GM18951 (cell line): ENCODE data around the gene CNN2.

ENCODE experiments used
- POLR2A ChIP-seq: IDR thresholded peaks from 4 replicates; pipeline ENCODE4 v1.6.1; 2011; ENCODE audit warnings: mild to moderate bottlenecking; ENCODE audit not compliant: insufficient read length, insufficient read depth; ENCODE audit errors: extremely low read depth
- in situ Hi-C: fragments of 300-500 bp; cut with MboI; formaldehyde crosslinking; loops from one replicate; pipeline ENCODE4 v1.12.0; 2022; ENCODE audit warnings: low sequenced_read_pairs, mixed read lengths, inconsistent platforms; ENCODE audit not compliant: unreplicated experiment

The CNN2 gene

DNA sequence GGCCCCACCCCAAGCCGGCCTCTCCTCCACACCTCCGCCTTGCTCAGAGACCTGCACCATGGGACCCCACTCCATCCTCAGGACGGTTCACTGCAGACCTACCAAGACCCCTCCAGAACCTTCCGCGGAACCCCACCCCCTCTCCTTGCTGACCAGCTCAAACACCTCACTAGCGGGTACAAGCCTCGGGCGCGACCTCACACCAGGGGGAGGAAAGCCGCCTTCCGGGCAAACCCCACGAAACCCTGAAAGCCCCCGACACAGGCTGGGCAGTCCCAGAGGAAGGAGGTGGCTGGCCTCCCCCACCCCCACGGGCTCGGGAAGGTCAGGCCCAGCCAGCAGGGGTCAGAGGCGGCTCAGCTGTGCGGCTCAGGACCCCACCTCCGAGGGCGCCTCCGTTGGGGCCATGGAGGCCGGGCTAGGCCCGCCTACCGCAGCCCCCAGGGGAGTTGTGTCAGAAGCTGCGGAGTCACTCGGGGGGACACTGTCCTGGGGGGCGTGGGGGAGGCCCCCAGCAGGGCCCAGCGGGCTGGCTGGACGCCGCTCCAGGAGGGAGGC lies 16.3 kb upstream of the CNN2 start:
- in situ Hi-C loops, result no loop called here

DNA sequence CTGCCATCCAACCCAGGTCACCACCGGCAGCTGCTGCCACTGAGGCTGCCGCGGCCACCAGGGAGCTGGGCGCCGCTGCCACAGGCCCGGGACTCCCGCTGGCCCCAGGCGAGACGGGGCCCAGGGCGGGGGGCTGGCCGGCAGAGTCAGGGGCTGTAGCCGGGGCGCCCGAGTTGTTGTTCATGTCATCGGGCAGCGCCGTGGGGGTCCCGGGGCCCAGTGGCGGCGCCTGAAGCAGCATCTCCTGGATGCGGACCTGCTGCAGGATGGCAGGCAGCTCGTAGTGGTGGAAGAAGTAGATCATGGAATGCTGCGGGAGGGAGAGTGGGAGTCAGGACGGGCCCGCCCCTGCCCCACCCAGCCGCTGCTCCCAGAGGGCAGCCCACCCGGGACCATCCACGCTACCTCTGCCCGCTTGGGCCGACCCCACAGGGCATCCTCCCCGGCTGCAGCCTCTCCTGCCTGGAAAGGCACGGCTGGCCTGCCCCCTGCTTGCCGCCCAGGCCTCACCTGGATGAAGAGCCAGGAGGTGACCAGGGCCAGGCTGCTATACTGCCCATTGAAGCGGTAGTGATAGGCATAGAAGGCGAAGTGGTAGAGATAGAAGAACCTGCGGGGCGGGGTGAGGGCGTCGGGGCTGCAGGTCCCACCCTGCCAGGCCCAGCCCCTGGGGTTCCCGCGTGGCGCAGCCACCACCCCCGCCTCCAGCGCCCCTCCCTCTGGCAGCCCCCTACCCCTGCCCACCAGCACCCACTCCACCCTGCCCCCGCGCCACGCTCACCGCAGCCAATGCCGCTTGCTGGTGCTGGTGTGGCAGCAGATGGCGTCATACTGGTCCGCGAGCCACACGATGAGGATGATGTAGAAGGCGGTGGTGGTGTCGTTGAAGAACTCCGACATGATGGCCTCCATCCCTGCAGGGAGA lies 15.6 kb upstream of the CNN2 start:
- in situ Hi-C loops, result no loop called here
- TF ChIP-seq POLR2A, result no peak

More for the DNA sequence above, 16.3 kb upstream of the CNN2 start:
- TF ChIP-seq POLR2A, result no peak

DNA sequence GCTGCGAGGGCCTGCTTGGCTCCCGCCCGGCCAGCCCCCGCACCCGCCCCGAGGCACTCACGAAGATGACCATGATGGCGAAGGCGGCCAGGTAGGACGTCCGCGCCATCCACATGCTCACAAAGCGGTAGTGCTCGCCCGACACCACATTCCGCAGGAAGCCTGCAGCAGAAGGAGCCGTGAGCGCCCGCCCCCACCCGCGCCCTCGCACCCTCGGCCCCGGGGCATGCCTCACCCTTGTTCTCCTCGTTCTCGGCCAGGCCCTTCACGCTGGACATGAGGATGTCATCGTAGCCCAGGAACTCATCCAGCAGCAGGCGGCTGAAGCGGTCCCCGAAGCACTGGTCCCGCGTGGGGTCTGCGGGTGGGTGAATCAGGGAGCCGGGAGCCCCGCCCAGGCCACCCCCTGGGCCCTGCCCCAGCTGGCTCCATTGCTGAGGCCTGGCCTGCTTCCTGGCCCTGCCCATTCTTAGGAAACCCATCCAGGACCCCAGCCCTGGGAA lies 14.5 kb upstream of the CNN2 start:
- TF ChIP-seq POLR2A, result no peak
- in situ Hi-C loops, result no loop called here

DNA sequence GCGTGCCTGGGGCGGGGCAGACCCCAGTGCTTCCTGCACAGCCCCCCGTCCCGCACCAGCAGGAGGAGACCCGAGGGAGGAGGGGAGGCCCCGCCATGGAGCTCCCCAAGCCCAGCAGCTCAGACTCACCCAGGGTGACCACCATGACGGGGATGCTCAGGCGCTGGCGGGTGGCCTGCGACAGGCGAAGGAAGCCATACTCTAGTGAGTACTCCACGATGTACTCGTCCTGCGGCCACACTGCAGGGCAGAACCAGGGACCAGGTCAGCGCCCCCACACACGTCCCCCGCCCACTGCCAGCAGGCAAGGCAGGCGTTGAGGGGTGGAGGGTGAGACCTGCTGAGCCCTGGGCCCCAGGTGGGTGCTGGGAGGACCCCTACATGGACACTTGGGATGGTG lies 14.1 kb upstream of the CNN2 start:
- in situ Hi-C loops, result no loop called here
- no peak for TF ChIP-seq POLR2A

DNA sequence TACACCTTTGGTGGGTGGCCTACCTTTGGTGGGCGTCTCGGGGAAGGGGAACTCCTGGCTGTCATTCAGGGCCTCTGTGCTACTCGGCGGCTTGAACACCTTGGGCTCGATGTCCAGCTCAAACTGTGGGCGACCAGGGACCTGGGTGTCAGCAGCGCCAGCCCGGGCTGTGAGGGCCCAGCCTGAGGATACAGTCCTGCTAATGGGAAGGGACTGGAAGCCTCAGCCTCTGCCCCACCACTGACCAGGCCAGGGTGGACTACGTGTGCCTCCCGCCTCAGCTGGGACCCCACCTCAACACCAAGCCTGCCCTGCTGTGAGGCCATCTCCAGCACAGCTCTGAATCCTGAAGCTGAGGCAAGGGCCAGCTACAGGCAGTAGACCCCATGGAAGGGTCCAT lies 13.2 kb upstream of the CNN2 start:
- in situ Hi-C loops, result no loop called here

DNA sequence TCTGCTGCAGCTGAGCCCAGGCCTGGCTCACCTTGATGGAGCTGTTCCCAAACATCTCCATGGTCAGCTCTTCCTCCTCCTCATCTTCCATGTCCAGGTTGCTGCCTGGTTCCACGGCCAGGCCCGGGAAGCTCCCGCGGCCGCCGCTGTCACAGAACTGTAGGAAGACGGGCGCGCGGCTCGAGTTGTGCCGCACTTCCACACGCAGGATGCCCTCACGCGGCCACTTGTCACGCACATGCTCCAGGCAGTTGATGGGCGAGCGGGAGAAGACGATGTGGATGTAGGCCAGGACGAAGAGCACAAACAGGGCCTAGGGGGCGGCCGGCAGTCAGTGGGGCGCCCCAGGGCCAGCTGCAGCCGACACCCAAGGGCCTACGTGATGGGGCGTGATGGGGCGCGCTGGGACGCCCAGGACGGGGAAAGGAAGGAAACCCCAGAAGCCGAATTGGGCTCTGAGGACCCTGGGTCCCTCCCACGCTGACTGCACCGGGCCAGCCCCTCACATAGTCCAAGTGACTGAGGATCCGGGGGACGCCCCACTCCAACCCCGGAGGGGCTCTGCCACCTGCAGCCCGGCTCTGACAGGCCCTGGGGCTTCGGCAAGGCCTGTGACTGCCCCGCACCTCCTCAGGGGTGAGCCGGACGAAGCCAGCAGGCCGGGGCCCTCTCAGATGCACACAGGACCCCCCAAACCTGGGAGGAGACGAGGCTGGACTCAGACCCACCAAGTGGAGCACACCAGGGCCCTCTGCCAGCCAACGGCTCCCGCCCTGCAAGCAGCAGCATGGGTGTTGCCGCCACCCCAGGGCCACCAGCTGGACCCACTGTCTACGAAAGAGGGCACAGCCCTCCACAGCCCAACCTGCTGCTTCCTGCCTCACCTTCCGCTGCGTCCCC lies 12.0 kb upstream of the CNN2 start:
- TF ChIP-seq POLR2A, result no peak
- in situ Hi-C loops, result no loop called here

More for the DNA sequence above, 13.2 kb upstream of the CNN2 start:
- no peak for TF ChIP-seq POLR2A

DNA sequence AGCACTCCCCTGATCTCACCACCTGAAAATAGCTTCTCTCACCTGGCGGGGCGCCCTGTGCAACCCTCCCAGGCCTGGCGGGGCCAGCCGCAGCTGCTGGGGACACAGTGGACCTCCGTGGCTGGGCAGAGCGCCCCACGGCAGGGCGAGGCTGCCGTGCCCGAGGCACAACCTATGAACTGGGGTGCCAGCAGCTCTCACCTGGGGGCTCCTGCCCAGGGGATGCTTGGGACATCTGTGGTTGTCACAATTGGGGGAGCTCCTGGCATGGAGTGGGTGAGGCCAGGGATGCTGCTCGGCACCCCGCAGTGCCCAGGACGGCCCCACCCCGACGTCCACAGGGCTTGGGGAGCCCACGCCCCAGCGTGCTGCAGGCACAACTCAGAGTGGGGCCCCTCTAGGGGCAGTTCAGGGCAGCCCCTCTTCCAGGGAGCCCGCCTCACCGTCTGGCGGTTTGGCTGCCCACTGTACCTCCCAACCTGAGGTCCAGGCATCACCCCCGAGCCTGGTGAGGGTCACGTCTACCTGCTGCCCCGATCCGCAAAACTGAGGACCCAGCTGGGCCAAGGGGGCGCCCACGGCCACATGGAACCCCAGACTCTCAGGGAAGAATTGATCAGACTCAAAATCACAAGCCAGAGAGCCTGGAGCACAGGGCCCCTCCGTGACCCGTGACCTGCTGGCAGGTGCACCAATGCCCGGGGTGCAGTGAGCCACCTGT lies 11.2 kb upstream of the CNN2 start:
- no peak for TF ChIP-seq POLR2A
- in situ Hi-C loops, result no loop called here

DNA sequence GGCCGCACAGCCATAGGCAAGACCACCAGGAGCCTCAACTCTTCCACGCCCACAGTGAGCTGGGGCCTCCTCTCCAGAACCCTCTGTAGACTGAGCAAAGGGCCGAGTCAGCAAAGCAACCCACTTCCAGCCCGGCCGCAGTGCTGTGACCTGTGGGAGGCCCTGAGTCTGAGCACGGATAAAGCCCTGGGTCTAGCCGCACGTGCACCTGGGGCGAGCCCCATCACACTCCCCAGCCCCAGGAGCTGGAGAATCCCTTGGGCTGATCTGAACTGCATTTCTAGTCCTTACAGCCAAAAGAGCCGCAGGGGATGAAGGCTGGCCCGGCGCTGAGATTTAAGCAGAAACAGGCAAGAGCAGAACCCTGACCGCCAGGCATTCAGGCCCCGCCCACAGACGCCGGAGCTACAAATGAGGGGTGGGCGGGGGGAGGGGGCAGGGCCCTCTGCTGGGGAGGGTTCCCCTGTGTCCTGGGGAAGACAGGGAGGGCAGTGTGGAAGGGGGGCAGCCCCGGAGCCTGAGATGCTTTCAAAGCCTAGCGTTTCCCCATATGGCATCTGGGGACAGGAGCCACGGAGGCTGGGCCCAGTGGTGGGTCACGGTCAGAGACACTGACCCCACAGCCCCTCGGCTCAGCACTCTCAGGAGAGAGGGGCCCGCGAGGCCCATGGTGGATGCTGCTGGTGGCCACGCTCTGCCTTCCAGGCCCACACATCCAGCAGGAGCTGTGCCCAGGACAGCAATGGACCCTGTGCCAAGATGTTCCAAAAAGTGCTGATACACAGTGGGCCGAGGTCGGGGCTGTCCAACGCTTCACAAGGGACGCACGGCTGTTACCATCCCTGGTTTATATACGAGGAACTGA lies 10.4 kb upstream of the CNN2 start:
- TF ChIP-seq POLR2A, result no peak
- in situ Hi-C loops, result no loop called here

DNA sequence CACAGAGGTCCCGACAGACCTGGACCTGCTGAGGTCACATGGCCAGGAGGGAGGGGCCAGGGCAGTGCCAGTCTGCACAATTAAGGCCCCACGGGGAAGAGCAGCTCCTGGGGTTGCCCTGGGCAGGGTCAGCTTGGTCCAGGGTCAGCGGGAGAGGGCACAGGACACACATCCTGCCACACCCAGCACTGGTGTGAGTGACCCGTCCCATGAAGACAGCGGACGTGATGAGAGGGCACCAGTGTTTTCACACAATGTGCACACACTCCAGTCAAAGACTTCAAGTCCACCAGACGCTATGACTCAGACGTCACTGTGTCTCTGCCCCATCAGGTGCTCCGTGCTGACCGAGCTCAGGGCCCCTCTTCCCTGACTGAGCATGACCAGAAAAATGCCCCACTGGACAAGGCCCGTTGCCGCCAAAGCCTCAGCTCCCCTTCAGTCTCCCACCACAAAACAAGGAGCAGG lies 9.7 kb upstream of the CNN2 start:
- in situ Hi-C loops, result no loop called here
- no peak for TF ChIP-seq POLR2A

DNA sequence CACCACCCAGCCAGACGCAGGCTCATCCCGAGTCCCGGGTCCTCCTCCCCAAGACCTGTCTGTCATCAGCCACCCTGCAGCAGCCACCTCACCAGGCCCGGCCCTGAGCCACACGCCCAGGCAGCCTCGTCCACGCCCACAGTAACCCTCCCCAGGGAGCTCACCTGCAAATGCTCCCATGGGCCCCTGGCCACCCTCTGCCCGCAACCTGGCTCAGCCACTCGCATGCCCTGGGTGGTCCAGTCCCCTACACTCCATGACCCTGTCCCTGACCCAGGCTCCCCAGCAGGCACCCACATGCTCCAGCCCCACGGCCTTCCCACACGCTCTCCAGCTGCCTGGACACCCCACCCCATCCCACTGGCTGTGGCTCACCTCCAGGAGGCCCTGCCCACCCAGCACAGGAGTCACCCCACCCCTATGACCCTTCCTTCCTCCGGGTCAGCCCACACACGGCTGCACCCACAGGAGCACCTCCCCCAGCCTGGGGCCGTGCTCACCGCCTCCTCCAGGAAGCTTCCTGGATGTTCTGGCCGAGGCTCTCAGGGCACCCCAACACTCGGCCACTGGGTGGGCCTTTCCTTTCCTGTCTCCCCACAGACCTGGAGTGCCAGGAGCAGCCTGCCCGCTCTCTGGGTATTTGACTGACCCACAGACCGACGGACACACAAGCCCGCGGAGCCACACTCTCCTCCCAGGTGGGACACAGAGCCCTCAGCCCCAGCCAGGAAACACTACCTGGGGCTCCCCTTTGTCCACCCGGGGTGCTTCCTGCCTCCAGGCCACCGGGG lies 9.1 kb upstream of the CNN2 start:
- in situ Hi-C loops, result no loop called here
- no peak for TF ChIP-seq POLR2A

DNA sequence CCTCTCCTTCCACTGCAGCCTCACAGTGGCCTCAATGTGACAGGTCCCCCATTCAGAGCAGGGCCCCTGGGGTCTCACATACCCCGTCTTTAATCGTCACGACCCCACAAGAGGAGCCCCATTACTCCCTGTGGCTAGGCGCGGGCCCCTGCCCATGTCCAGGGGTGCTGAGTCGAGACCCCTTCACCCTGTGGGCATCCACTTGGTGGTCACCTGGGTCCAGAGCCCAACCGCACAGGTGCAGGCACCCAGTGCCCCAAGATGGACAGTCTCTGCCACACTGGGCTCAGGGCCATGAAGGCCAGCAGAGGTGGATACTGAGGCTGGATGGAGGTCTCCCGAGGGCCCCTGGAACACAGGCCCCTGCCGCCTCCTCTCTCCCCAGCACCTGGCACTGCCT lies 8.5 kb upstream of the CNN2 start:
- no peak for TF ChIP-seq POLR2A
- in situ Hi-C loops, result no loop called here
